ENCODE measurements around the gene PTPRF. TPM values are rescaled to one million over a fixed set of nuclear protein-coding genes. Genes with fewer than 3 reads are reported as not detected.
"Not testable (repeated sequence)": the region's sequence is repeated elsewhere in the genome, so short reads cannot be mapped to it uniquely, and the experiment has no call there.

The PTPRF gene
- total RNA-seq, 1 donor from 2014 or later, result 36.4 TPM

GRCh38 chr1:43537423-43538142, 6.9 kb downstream of the PTPRF start:
- no peak for DNase-seq (ENCODE audit: low spot score)

- no peak for DNase-seq (ENCODE audit: low spot score)
Observed at GRCh38 chr1:43538143-43538487, 7.4 kb downstream of the PTPRF start.

- no peak for DNase-seq (ENCODE audit: low spot score)
Observed at GRCh38 chr1:43538969-43539368, 8.3 kb downstream of the PTPRF start.

- no peak for DNase-seq (ENCODE audit: low spot score)
Observed at GRCh38 chr1:43539726-43540434, 9.2 kb downstream of the PTPRF start.

- peak; percentile 56 for DNase-seq (ENCODE audit: low spot score)
Observed at GRCh38 chr1:43540653-43541071, 10.0 kb downstream of the PTPRF start.

GRCh38 chr1:43541141-43541540, 10.5 kb downstream of the PTPRF start:
- DNase-seq (ENCODE audit: low spot score), result no peak

GRCh38 chr1:43541721-43542401, 11.2 kb downstream of the PTPRF start:
- peak; percentile 90 for DNase-seq (ENCODE audit: low spot score)

- no peak for DNase-seq (ENCODE audit: low spot score)
Observed at GRCh38 chr1:43542527-43543458, 12.1 kb downstream of the PTPRF start.

- DNase-seq (ENCODE audit: low spot score), result no peak
Observed at GRCh38 chr1:43543567-43543966, 12.9 kb downstream of the PTPRF start.

GRCh38 chr1:43545339-43545694, 14.6 kb downstream of the PTPRF start:
- no peak for DNase-seq (ENCODE audit: low spot score)

GRCh38 chr1:43545695-43546387, 15.2 kb downstream of the PTPRF start:
- DNase-seq (ENCODE audit: low spot score), result peak; percentile 73

GRCh38 chr1:43546388-43547100, 15.9 kb downstream of the PTPRF start:
- DNase-seq (ENCODE audit: low spot score), result no peak

- DNase-seq (ENCODE audit: low spot score), result peak; percentile 67
Observed at GRCh38 chr1:43547538-43548072, 16.9 kb downstream of the PTPRF start.

GRCh38 chr1:43548285-43549271, 17.9 kb downstream of the PTPRF start:
- no peak for DNase-seq (ENCODE audit: low spot score)

GRCh38 chr1:43549394-43549793, 18.7 kb downstream of the PTPRF start:
- not testable (repeated sequence) for DNase-seq (ENCODE audit: low spot score)

- DNase-seq (ENCODE audit: low spot score), result peak; percentile 84
Observed at GRCh38 chr1:43549921-43550597, 19.4 kb downstream of the PTPRF start.

- no peak for DNase-seq (ENCODE audit: low spot score)
Observed at GRCh38 chr1:43550598-43551246, 20.0 kb downstream of the PTPRF start.
